NCI-H345 (cell line): ENCODE data around the gene COG5.
"Not testable (repeated sequence)": the region's sequence is repeated elsewhere in the genome, so short reads cannot be mapped to it uniquely, and the experiment has no call there.

Source experiments
- DNase-seq: peaks from one replicate; lab custom pipeline; 2025; lab: John Stamatoyannopoulos, UW

COG5 gene

DNA sequence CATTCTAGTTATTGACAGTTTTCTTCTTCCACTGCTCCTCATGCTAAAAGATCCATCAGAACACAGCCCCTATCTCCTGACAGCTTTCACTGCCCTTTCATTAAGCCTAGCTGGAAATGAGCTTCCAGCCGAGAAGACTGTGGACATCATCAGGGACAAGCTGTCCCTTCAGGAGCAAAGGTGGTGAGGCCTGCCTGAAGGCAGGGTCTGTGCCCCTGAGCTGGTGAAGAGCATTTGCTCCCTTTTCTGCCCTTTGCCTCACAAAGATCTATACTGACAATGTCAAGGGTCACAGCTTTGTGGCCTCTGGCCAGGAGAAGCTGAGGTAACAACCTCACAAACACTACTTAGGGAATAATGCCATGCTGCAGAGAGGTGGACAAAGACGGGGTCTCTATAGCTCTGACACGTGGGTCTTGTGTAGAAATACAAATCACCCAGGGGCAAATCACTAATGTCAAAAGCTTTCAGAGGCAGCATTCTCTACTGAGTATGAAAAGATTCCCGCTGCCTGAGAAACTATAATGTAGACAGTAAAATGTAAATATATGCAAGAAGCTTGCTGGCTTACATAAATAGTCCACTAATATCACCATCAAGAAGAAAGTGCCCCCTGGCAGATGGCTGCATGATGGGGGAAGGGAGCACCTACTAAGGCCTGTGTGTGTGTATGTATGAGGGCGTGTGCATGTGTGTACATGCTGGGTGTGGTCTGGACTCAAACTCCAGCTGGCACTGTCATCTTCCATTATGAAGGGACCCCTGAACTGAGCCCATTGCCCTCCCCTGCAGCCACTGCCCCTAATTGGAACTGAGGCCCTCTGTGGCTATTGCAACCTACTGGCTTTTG lies 339.1 kb downstream of the COG5 start:
- DNase-seq, result no peak

DNA sequence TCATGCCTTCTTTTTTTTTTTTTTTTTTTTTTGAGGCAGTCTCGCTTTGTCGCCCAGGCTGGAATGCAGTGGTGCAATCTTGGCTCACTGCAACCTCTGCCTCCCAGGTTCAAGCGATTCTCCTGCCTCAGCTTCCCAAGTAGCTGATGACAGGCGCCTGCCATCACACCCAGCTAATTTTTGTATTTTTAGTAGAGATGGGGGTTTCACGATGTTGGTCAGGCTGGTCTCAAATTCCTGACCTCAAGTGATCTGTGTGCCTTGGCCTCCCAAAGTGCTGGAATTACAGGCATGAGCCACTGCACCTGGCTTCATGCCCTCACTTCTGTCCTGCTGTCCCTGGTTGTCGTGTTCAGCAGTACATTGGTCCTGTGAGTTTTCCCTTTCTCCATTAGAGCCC lies 342.9 kb downstream of the COG5 start:
- not testable (repeated sequence) for DNase-seq

GRCh38 chr7:107220356-107220755 lies 343.4 kb downstream of the COG5 start:
- no peak for DNase-seq

GRCh38 chr7:107219563-107220244 lies 344.0 kb downstream of the COG5 start:
- no peak for DNase-seq

- DNase-seq, result no peak
Observed at GRCh38 chr7:107213945-107214344, 349.8 kb downstream of the COG5 start.

- DNase-seq, result no peak
Observed at GRCh38 chr7:107213193-107213788, 350.4 kb downstream of the COG5 start.

GRCh38 chr7:107212725-107213124 lies 351.0 kb downstream of the COG5 start:
- DNase-seq, result no peak

GRCh38 chr7:107210400-107210799 lies 353.3 kb downstream of the COG5 start:
- no peak for DNase-seq

GRCh38 chr7:107209565-107209964 lies 354.2 kb downstream of the COG5 start:
- no peak for DNase-seq

DNA sequence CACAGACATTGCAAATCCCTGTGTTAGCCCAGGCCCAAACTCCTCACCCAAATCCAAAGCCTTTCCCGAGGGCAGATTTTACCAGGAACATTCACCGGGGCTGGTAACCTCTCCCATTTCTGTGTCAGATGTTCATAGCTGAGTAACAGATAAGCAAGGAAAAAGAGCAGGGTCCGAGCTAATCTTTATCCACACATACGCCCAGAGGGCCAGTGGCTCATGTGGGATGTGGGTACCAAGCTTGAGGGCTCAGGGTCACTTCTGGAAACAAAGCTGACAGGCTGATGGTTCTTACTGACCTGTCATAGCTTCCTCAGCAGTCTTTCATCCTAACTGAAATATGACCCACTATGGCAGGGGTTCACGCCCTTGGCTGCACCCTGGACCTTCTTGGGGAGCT lies 355.2 kb downstream of the COG5 start:
- DNase-seq, result no peak

- no peak for DNase-seq
Observed at GRCh38 chr7:107208024-107208521, 355.6 kb downstream of the COG5 start.

DNA sequence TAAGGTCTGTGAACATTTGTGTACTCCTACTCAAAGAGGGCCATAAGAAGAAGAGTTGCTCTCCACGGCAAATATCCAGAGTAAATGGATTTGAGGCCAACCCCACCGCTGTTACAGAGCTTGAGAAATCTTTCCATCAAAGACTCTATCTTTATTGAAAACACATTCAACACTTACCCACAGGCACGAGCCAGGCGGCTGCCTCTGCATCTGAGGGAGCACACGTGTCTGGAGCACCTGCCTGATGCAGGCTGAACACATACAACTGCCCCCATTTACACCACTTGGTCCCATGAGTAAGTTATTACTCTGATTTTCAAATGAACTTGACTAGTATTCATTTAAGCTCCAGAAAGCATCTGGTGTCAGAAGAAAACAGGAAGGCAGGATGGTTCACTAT lies 356.3 kb downstream of the COG5 start:
- DNase-seq, result no peak

- no peak for DNase-seq
Observed at GRCh38 chr7:107206706-107207105, 357.0 kb downstream of the COG5 start.

GRCh38 chr7:107206136-107206535 lies 357.6 kb downstream of the COG5 start:
- no peak for DNase-seq

DNA sequence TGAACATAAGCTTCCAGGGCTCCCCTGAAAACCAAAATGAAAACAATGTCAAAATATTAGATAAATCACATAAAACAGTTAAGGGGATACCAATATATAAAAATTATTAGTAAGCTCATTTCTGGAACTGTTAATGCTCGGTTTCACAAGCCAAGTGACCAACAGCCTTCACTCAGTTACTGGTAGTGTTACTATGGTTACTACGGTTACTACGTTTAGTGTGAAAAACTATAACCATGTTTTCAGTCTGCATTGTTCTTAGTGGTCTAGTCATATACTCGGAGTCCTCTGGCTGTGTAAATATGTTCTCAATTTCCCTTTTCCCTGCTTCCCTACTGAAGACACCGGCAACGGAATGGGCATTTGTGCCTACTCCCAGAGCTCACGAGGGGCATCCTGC lies 360.1 kb downstream of the COG5 start:
- DNase-seq, result no peak

GRCh38 chr7:107201795-107202450 lies 361.8 kb downstream of the COG5 start:
- peak; percentile 51 for DNase-seq

GRCh38 chr7:107196834-107197610 lies 366.7 kb downstream of the COG5 start:
- no peak for DNase-seq

- DNase-seq, result no peak
Observed at GRCh38 chr7:107194052-107194451, 369.7 kb downstream of the COG5 start.

- DNase-seq, result no peak
Observed at GRCh38 chr7:107190090-107190489, 373.6 kb downstream of the COG5 start.

GRCh38 chr7:107187774-107188173 lies 375.9 kb downstream of the COG5 start:
- DNase-seq, result no peak

DNA sequence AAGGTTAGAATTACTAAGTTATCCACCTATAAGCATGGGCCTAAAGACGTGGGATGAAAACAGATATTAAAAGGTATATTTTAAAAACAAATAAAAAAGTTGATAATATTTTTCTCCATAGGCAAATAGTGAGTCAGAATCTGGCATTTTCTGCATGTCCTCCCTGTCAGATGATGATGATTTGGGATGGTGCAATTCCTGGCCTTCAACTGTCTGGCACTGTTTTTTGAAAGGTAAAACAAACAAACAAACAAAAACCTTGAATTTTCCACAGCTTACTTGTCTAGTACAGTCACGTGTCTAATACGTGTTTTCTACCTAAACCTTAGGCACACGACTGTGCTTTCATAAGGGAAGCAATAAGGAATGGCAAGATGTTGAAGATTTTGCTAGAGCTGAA lies 377.5 kb downstream of the COG5 start:
- no peak for DNase-seq

GRCh38 chr7:107185716-107186115 lies 378.0 kb downstream of the COG5 start:
- DNase-seq, result no peak
